Mucosa of descending colon (tissue), 3 donors: Measurements from ENCODE around the gene MT1E. TPM values are rescaled to one million over a fixed set of nuclear protein-coding genes. Genes with fewer than 3 reads are reported as not detected.

Experiments used
- ATAC-seq: fragments of 200-7000 bp; cut with Tn5 transposase; one replicate; pipeline ENCODE4 v1.9.1; 2020; ENCODE audit warnings: mild to moderate bottlenecking, moderate library complexity
- DNase-seq, 3 donors: peaks; one replicate each; pipeline ENCODE4 v3.0.0-alpha.2; 2020
- H3K36me3 ChIP-seq: fragments of 200-600 bp; one replicate; pipeline ENCODE4 v1.8.0; 2021; ENCODE audit warnings: low read depth, mild to moderate bottlenecking
- H3K4me1 ChIP-seq: fragments of 200-600 bp; one replicate; pipeline ENCODE4 v1.8.0; 2021; ENCODE audit warnings: low read depth, mild to moderate bottlenecking
- H3K4me3 ChIP-seq: fragments of 200-600 bp; one replicate; pipeline ENCODE4 v1.8.0; 2021; ENCODE audit warnings: mild to moderate bottlenecking
- H3K9me3 ChIP-seq: fragments of 200-600 bp; one replicate; pipeline ENCODE4 v1.8.0; 2021; ENCODE audit warnings: mild to moderate bottlenecking
- CTCF ChIP-seq: fragments of 200-600 bp; IDR thresholded peaks from one replicate; pipeline ENCODE4 v1.8.0; 2022; ENCODE audit warnings: antibody characterized with exemption, mild to moderate bottlenecking
- intact Hi-C, 2 donors: fragments of 100-400 bp; cut with DNase I in 1 of 2; cut with micrococcal nuclease in 1 of 2; formaldehyde crosslinking; loops; one replicate each; pipeline versions ENCODE4 v1.11.0 to v1.11.1; 2022; cut with DNase I, micrococcal nuclease
- total RNA-seq, 3 donors: library from RNA; stranded (reverse); fragmentation: NEBNext Ultra II Directional in 2 of 3; extraction: Animal tissue kit (Norgen Biotek cat#: 25700) in 2 of 3; gene quantifications; one replicate each; pipeline versions ENCODE4 v1.2.1 to v1.2.4, GENCODE V29; 2021 to 2023
- donor health status: DM: no; HTN: no; CAD: no; lungs with moderate emphysema.
- donor health status: DM: no; HTN: no; CAD: no.
- donor health status: DM: no; HTN: yes; CAD: no.

The MT1E gene
- total RNA-seq, 3 donors from 2014 or later: 86.6 to 343 (median 237) TPM

- intact Hi-C loops: loop anchor here in 1 of 2 donors (10.0 kb wide), 1 partner anchor 90 kb away; no protein-coding TSS in a partner anchor
- DNase-seq (no peak), ATAC-seq (no peak)
- Histone ChIP-seq H3K9me3 (no peaks in the 10 kb centered on the region), H3K4me3 (no peak overlapping the region), H3K36me3 (no peaks in the 10 kb centered on the region), H3K4me1 (peaks cover 11% of the 10 kb centered on the region)
- no peak for TF ChIP-seq CTCF
These were observed 20.6 kb upstream of the MT1E start for GRCh38 chr16:56604966-56605365.

GRCh38 chr16:56605475-56605874 is 20.1 kb upstream of the MT1E start:
- Histone ChIP-seq H3K36me3 (no peaks in the 10 kb centered on the region), H3K4me3 (no peak overlapping the region), H3K9me3 (no peaks in the 10 kb centered on the region), H3K4me1 (peaks cover 16% of the 10 kb centered on the region)
- DNase-seq: no peak
- no peak for TF ChIP-seq CTCF
- intact Hi-C loops: loop anchor here in 1 of 2 donors (10.0 kb wide), 1 partner anchor 91 kb away; no protein-coding TSS in a partner anchor
- no peak for ATAC-seq

GRCh38 chr16:56606071-56606475 is 19.5 kb upstream of the MT1E start:
- no peak for TF ChIP-seq CTCF
- Histone ChIP-seq H3K4me3 (no peak overlapping the region), H3K36me3 (no peaks in the 10 kb centered on the region), H3K4me1 (peaks cover 20% of the 10 kb centered on the region), H3K9me3 (no peaks in the 10 kb centered on the region)
- ATAC-seq: no peak
- DNase-seq: peak in 1 of 3 donors; percentile 43
- intact Hi-C loops: loop anchor here in 1 of 2 donors (10.0 kb wide), 1 partner anchor 91 kb away; no protein-coding TSS in a partner anchor

- H3K4me3 ChIP-seq: no peak overlapping the region
- no peaks in the 10 kb centered on the region for H3K36me3 ChIP-seq
- no peaks in the 10 kb centered on the region for H3K9me3 ChIP-seq
- intact Hi-C loops: loop anchor here in 1 of 2 donors (10.0 kb wide), 1 partner anchor 92 kb away; no protein-coding TSS in a partner anchor
- DNase-seq: peak in 1 of 3 donors; percentile 35
- no peak for ATAC-seq
- peaks cover 20% of the 10 kb centered on the region for H3K4me1 ChIP-seq
- no peak for TF ChIP-seq CTCF
These were observed 19.0 kb upstream of the MT1E start for GRCh38 chr16:56606476-56607108.

- no peak overlapping the region for H3K4me3 ChIP-seq
- H3K9me3 ChIP-seq: no peaks in the 10 kb centered on the region
- peaks cover 20% of the 10 kb centered on the region for H3K4me1 ChIP-seq
- TF ChIP-seq CTCF: no peak
- DNase-seq (peak; percentile 52 to 79 (median 56)), ATAC-seq (no peak)
- no peaks in the 10 kb centered on the region for H3K36me3 ChIP-seq
- intact Hi-C loops: loop anchor here in 1 of 2 donors (10.0 kb wide), 1 partner anchor 92 kb away; no protein-coding TSS in a partner anchor
These were observed 18.4 kb upstream of the MT1E start for GRCh38 chr16:56607109-56607618.
